GM23338 (cell line): Measurements from ENCODE around the gene MUS81. TPM values are rescaled to one million over a fixed set of nuclear protein-coding genes. Genes with fewer than 3 reads are reported as not detected.

Experiments
- ATAC-seq: fragments of 200-7000 bp; cut with Tn5 transposase; 3 replicates; pipeline ENCODE4 v1.9.1; 2020
- DNase-seq: peaks from one replicate; pipeline ENCODE4 v3.0.0-alpha.2; 2015; ENCODE audit warnings: low spot score
- H2AFZ ChIP-seq: fragments of 200-600 bp; sonication (generic); 2 replicates; pipeline ENCODE4 v1.8.0; 2016; ENCODE audit warnings: antibody characterized with exemption, mild to moderate bottlenecking, moderate library complexity
- H3F3A ChIP-seq: fragments of 200-600 bp; sonication (generic); replicated peaks from 2 replicates; pipeline ENCODE4 v1.8.0; 2017; ENCODE audit warnings: antibody characterized with exemption, mixed run types, low read depth
- H3K27ac ChIP-seq: fragments of 200-600 bp; sonication (generic); 2 replicates; pipeline ENCODE4 v1.6.1; 2016; ENCODE audit warnings: low read depth
- H3K27me3 ChIP-seq: fragments of 200-600 bp; sonication (generic); 2 replicates; pipeline ENCODE4 v1.8.0; 2016; ENCODE audit warnings: mild to moderate bottlenecking, mixed run types, moderate library complexity; ENCODE audit not compliant: insufficient read depth
- H3K36me3 ChIP-seq: fragments of 200-600 bp; sonication (generic); 2 replicates; pipeline ENCODE4 v1.8.0; 2016; ENCODE audit warnings: mild to moderate bottlenecking; ENCODE audit not compliant: insufficient read depth
- H3K4me1 ChIP-seq: fragments of 200-600 bp; sonication (generic); 2 replicates; pipeline ENCODE4 v1.8.0; 2016; ENCODE audit warnings: mild to moderate bottlenecking, moderate library complexity; ENCODE audit not compliant: insufficient read depth
- H3K4me2 ChIP-seq: fragments of 200-600 bp; sonication (generic); 2 replicates; pipeline ENCODE4 v1.7.1; 2017; ENCODE audit warnings: mixed run types
- H3K4me3 ChIP-seq: fragments of 200-600 bp; sonication (generic); 2 replicates; pipeline ENCODE4 v1.6.1; 2016; ENCODE audit warnings: mixed run types
- H3K79me2 ChIP-seq: fragments of 200-600 bp; sonication (generic); replicated peaks from 2 replicates; pipeline ENCODE4 v1.8.0; 2017; ENCODE audit warnings: mild to moderate bottlenecking; ENCODE audit not compliant: insufficient read depth
- H3K9me2 ChIP-seq: fragments of 200-600 bp; sonication (generic); 2 replicates; pipeline ENCODE4 v1.8.0; 2017; ENCODE audit not compliant: insufficient read depth
- H4K20me1 ChIP-seq: fragments of 200-600 bp; sonication (generic); replicated peaks from 2 replicates; pipeline ENCODE4 v1.8.0; 2017; ENCODE audit warnings: mild to moderate bottlenecking; ENCODE audit not compliant: insufficient read depth
- H3K27ac Mint-ChIP-seq: 2 replicates; pipeline ENCODE4 v1.8.0; 2020; ENCODE audit warnings: inconsistent platforms, mild to moderate bottlenecking, moderate library complexity, mixed read lengths
- H3K27me3 Mint-ChIP-seq: 3 replicates; pipeline ENCODE4 v1.8.0; 2022; ENCODE audit warnings: low read depth, mild to moderate bottlenecking, moderate library complexity, mixed read lengths, inconsistent platforms; ENCODE audit not compliant: insufficient read depth, poor library complexity
- H3K36me3 Mint-ChIP-seq: 3 replicates; pipeline ENCODE4 v1.8.0; 2021; ENCODE audit warnings: low read depth, mild to moderate bottlenecking, inconsistent platforms, moderate library complexity, mixed read lengths
- H3K4me1 Mint-ChIP-seq: 3 replicates; pipeline ENCODE4 v1.8.0; 2020; ENCODE audit warnings: mild to moderate bottlenecking, inconsistent platforms, mixed read lengths
- H3K4me3 Mint-ChIP-seq: 3 replicates; pipeline ENCODE4 v1.8.0; 2021; ENCODE audit warnings: moderate library complexity, mild to moderate bottlenecking, inconsistent platforms, mixed read lengths
- H3K9me3 Mint-ChIP-seq: 3 replicates; pipeline ENCODE4 v1.8.0; 2020; ENCODE audit warnings: moderate library complexity, mild to moderate bottlenecking, inconsistent platforms, mixed read lengths
- CREB1 ChIP-seq: fragments of 250-450 bp; sonication (Bioruptor Pico); IDR thresholded peaks from 2 replicates; pipeline ENCODE4 v1.5.0; 2020; ENCODE audit warnings: low read depth, mild to moderate bottlenecking, moderate library complexity
- EZH2 ChIP-seq: fragments of 200-600 bp; sonication (generic); IDR thresholded peaks from one replicate; pipeline ENCODE4 v1.8.0; 2017; ENCODE audit warnings: antibody characterized with exemption, mild to moderate bottlenecking, low read depth; ENCODE audit not compliant: unreplicated experiment
- EZH2phosphoT487 ChIP-seq: fragments of 200-600 bp; sonication (generic); IDR thresholded peaks from one replicate; pipeline ENCODE4 v1.8.1; 2018; ENCODE audit warnings: antibody characterized with exemption; ENCODE audit not compliant: unreplicated experiment
- NANOG ChIP-seq: IDR thresholded peaks from 2 replicates; pipeline ENCODE4 v1.6.1; 2016; ENCODE audit warnings: antibody characterized with exemption, borderline replicate concordance
- POLR2AphosphoS5 ChIP-seq: IDR thresholded peaks from 2 replicates; pipeline ENCODE4 v1.6.1; 2016; ENCODE audit warnings: antibody characterized with exemption, low read depth
- STAT1 ChIP-seq: IDR thresholded peaks from one replicate; pipeline ENCODE4 v1.6.1; 2016; ENCODE audit warnings: antibody characterized with exemption; ENCODE audit not compliant: unreplicated experiment
- ZNF114 ChIP-seq: fragments of 250-450 bp; sonication (Bioruptor Pico); IDR thresholded peaks from 2 replicates; pipeline ENCODE4 v1.5.0; 2020; ENCODE audit warnings: mild to moderate bottlenecking, moderate library complexity
- ZNF331 ChIP-seq: fragments of 250-450 bp; sonication (Bioruptor Pico); IDR thresholded peaks from 2 replicates; pipeline ENCODE4 v1.5.0; 2020; ENCODE audit warnings: low read depth, mild to moderate bottlenecking, moderate library complexity
- polyA plus RNA-seq: library from polyadenylated mRNA; unstranded; fragments of >200 nt; fragmentation: Nextera tagmentation; extraction: Ambion mirVana; gene quantifications from 2 replicates; pipeline ENCODE4 v1.2.1, GENCODE V29; 2016
- total RNA-seq: library from RNA; depleted of rRNA; stranded (reverse); fragments of >200 nt; shearing (Covaris generic); gene quantifications from 2 replicates; pipeline ENCODE4 v1.2.3, GENCODE V29; 2014
- TF ChIP-seq, protein P1 (sequence below), 2 experiments: fragments of 200-600 bp in 1 of 2; sonication (generic) in 1 of 2; conservative IDR thresholded peaks; 2 replicates each; pipeline versions ENCODE4 v1.5.1 to v1.6.1; 2016 to 2017; ENCODE audit warnings: antibody characterized with exemption in 2 of 2, low read depth in 2 of 2, mild to moderate bottlenecking in 2 of 2, moderate library complexity in 1 of 2
- TF ChIP-seq, protein P2 (sequence below): IDR thresholded peaks from 2 replicates; pipeline ENCODE4 v1.6.1; 2016; ENCODE audit warnings: antibody characterized with exemption
- TF ChIP-seq, protein P3 (sequence below): fragments of 250-450 bp; sonication (Bioruptor Pico); IDR thresholded peaks from 2 replicates; pipeline ENCODE4 v1.5.0; 2020; ENCODE audit warnings: mild to moderate bottlenecking, moderate library complexity

MUS81 gene
- total and polyA plus RNA-seq, 2 experiments from 2014 or later, result 38.5 to 48.6 TPM

GRCh38 chr11:65821107-65821506 lies 39.1 kb upstream of the MUS81 start (continued):
- no peak for TF ChIP-seq CREB1 (CRISPR knock-in tag)
- TF ChIP-seq POLR2AphosphoS5, result no peak
- no peak for TF ChIP-seq STAT1
- no peak for TF ChIP-seq EZH2phosphoT487
- no peak for TF ChIP-seq NANOG
- TF ChIP-seq ZNF331, result no peak
- no peak for TF ChIP-seq ZNF114 (CRISPR knock-in tag)
- TF ChIP-seq, protein P1, sequence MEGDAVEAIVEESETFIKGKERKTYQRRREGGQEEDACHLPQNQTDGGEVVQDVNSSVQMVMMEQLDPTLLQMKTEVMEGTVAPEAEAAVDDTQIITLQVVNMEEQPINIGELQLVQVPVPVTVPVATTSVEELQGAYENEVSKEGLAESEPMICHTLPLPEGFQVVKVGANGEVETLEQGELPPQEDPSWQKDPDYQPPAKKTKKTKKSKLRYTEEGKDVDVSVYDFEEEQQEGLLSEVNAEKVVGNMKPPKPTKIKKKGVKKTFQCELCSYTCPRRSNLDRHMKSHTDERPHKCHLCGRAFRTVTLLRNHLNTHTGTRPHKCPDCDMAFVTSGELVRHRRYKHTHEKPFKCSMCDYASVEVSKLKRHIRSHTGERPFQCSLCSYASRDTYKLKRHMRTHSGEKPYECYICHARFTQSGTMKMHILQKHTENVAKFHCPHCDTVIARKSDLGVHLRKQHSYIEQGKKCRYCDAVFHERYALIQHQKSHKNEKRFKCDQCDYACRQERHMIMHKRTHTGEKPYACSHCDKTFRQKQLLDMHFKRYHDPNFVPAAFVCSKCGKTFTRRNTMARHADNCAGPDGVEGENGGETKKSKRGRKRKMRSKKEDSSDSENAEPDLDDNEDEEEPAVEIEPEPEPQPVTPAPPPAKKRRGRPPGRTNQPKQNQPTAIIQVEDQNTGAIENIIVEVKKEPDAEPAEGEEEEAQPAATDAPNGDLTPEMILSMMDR (conservative IDR thresholded peaks at IDR 0.05; ENCODE audit: low read depth in 2 of 2), result no peak
- TF ChIP-seq EZH2, result no peak
- TF ChIP-seq, protein P2, sequence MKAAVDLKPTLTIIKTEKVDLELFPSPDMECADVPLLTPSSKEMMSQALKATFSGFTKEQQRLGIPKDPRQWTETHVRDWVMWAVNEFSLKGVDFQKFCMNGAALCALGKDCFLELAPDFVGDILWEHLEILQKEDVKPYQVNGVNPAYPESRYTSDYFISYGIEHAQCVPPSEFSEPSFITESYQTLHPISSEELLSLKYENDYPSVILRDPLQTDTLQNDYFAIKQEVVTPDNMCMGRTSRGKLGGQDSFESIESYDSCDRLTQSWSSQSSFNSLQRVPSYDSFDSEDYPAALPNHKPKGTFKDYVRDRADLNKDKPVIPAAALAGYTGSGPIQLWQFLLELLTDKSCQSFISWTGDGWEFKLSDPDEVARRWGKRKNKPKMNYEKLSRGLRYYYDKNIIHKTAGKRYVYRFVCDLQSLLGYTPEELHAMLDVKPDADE, result no peak

- no peaks in the 10 kb centered on the region for H3K79me2 ChIP-seq
- no peak for DNase-seq
- no peaks in the 10 kb centered on the region; the same call in 1 of the 2 replicates for H4K20me1 ChIP-seq
- H3K4me1 ChIP-seq, result no peaks in the 10 kb centered on the region
- no peaks in the 10 kb centered on the region; the same call in 2 of the 3 replicates for H3K36me3 Mint-ChIP-seq
- H3K4me2 ChIP-seq, result no peak overlapping the region
- no peaks in the 10 kb centered on the region for H3K27me3 ChIP-seq
- no peak overlapping the region for H3K4me3 Mint-ChIP-seq
- peaks cover 3% of the 10 kb centered on the region for H3K27me3 Mint-ChIP-seq
- no peak for ATAC-seq
- H3K9me3 Mint-ChIP-seq, result no peaks in the 10 kb centered on the region
- 0 out of 2 replicates have a peak, but pooled peaks cover 4% of the 10 kb centered on the region for H3F3A ChIP-seq
- H3K9me2 ChIP-seq, result no peaks in the 10 kb centered on the region
- no peak overlapping the region for H3K27ac ChIP-seq
- H3K36me3 ChIP-seq, result no peaks in the 10 kb centered on the region
- H3K4me1 Mint-ChIP-seq, result peaks cover 5% of the 10 kb centered on the region; the same call in 1 of the 3 replicates
- no peak overlapping the region for H2AFZ ChIP-seq
- H3K4me3 ChIP-seq, result no peak overlapping the region
- no peak overlapping the region for H3K27ac Mint-ChIP-seq
- TF ChIP-seq, protein P3, sequence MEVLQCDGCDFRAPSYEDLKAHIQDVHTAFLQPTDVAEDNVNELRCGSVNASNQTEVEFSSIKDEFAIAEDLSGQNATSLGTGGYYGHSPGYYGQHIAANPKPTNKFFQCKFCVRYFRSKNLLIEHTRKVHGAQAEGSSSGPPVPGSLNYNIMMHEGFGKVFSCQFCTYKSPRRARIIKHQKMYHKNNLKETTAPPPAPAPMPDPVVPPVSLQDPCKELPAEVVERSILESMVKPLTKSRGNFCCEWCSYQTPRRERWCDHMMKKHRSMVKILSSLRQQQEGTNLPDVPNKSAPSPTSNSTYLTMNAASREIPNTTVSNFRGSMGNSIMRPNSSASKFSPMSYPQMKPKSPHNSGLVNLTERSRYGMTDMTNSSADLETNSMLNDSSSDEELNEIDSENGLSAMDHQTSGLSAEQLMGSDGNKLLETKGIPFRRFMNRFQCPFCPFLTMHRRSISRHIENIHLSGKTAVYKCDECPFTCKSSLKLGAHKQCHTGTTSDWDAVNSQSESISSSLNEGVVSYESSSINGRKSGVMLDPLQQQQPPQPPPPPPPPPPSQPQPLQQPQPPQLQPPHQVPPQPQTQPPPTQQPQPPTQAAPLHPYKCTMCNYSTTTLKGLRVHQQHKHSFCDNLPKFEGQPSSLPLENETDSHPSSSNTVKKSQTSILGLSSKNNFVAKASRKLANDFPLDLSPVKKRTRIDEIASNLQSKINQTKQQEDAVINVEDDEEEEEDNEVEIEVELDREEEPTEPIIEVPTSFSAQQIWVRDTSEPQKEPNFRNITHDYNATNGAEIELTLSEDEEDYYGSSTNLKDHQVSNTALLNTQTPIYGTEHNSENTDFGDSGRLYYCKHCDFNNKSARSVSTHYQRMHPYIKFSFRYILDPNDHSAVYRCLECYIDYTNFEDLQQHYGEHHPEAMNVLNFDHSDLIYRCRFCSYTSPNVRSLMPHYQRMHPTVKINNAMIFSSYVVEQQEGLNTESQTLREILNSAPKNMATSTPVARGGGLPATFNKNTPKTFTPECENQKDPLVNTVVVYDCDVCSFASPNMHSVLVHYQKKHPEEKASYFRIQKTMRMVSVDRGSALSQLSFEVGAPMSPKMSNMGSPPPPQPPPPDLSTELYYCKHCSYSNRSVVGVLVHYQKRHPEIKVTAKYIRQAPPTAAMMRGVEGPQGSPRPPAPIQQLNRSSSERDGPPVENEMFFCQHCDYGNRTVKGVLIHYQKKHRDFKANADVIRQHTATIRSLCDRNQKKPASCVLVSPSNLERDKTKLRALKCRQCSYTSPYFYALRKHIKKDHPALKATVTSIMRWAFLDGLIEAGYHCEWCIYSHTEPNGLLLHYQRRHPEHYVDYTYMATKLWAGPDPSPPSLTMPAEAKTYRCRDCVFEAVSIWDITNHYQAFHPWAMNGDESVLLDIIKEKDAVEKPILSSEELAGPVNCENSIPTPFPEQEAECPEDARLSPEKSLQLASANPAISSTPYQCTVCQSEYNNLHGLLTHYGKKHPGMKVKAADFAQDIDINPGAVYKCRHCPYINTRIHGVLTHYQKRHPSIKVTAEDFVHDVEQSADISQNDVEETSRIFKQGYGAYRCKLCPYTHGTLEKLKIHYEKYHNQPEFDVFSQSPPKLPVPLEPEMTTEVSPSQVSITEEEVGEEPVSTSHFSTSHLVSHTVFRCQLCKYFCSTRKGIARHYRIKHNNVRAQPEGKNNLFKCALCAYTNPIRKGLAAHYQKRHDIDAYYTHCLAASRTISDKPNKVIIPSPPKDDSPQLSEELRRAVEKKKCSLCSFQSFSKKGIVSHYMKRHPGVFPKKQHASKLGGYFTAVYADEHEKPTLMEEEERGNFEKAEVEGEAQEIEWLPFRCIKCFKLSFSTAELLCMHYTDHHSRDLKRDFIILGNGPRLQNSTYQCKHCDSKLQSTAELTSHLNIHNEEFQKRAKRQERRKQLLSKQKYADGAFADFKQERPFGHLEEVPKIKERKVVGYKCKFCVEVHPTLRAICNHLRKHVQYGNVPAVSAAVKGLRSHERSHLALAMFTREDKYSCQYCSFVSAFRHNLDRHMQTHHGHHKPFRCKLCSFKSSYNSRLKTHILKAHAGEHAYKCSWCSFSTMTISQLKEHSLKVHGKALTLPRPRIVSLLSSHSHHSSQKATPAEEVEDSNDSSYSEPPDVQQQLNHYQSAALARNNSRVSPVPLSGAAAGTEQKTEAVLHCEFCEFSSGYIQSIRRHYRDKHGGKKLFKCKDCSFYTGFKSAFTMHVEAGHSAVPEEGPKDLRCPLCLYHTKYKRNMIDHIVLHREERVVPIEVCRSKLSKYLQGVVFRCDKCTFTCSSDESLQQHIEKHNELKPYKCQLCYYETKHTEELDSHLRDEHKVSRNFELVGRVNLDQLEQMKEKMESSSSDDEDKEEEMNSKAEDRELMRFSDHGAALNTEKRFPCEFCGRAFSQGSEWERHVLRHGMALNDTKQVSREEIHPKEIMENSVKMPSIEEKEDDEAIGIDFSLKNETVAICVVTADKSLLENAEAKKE (CRISPR knock-in tag), result no peak
- TF ChIP-seq EZH2, result no peak
- no peak for TF ChIP-seq POLR2AphosphoS5
- no peak for TF ChIP-seq STAT1
- no peak for TF ChIP-seq EZH2phosphoT487
- TF ChIP-seq ZNF114 (CRISPR knock-in tag), result no peak
Measured at GRCh38 chr11:65822776-65823528, 37.3 kb upstream of the MUS81 start.
